ENCODE measurements around the gene YIPF1. TPM values are rescaled to one million over a fixed set of nuclear protein-coding genes. Genes with fewer than 3 reads are reported as not detected.

YIPF1 gene
- polyA plus RNA-seq, 3 donors, result 24.4 to 51.9 (median 42.1) TPM

DNA sequence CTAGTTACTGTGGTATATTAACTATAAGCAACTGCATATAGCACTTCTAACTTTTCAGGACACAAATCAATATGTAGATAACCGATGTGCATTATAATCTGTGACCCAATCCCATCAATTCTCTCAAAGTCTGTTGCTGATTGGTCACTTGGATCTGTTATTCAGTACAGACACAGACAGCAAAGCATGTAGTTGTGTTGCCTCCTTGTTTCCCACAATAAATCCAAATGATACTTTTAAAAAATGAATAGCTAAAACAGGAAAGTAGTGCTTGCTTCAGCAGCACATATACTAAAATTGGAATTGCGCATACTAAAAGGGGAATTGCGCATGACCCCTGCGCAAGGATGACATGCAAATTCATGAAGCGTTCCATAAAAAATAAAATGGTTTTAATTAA lies 79.6 kb downstream of the YIPF1 start:
- no peaks in the 10 kb centered on the region for H3K79me2 ChIP-seq (ENCODE audit: insufficient read depth, low read length)
- Mint-ChIP-seq H3K9me3 (no peaks in the 10 kb centered on the region), H3K4me1 (no peaks in the 10 kb centered on the region), H3K27me3 (ENCODE audit: low read depth in 3 of 3) (peaks cover 0 to 2% (median 0%) of the 10 kb centered on the region in 3 donors), H3K36me3 (peaks cover 61 to 86% of the 10 kb centered on the region in 2 donors), H3K27ac (no peak overlapping the region), H3K4me3 (no peak overlapping the region)
- TF ChIP-seq, protein P1, sequence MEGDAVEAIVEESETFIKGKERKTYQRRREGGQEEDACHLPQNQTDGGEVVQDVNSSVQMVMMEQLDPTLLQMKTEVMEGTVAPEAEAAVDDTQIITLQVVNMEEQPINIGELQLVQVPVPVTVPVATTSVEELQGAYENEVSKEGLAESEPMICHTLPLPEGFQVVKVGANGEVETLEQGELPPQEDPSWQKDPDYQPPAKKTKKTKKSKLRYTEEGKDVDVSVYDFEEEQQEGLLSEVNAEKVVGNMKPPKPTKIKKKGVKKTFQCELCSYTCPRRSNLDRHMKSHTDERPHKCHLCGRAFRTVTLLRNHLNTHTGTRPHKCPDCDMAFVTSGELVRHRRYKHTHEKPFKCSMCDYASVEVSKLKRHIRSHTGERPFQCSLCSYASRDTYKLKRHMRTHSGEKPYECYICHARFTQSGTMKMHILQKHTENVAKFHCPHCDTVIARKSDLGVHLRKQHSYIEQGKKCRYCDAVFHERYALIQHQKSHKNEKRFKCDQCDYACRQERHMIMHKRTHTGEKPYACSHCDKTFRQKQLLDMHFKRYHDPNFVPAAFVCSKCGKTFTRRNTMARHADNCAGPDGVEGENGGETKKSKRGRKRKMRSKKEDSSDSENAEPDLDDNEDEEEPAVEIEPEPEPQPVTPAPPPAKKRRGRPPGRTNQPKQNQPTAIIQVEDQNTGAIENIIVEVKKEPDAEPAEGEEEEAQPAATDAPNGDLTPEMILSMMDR (IDR thresholded peaks at IDR 0.05), result no peak
- H2AFZ ChIP-seq (ENCODE audit: insufficient read depth, low read depth, low read length, poor library complexity, severe bottlenecking), result no peak overlapping the region
- H3K9ac ChIP-seq (ENCODE audit: insufficient read depth, low read length, poor library complexity, severe bottlenecking), result no peak overlapping the region
- no peak overlapping the region for H3K4me2 ChIP-seq (replicated peaks; ENCODE audit: extremely low read depth, low read length, poor library complexity, severe bottlenecking)
- no peaks in the 10 kb centered on the region for H3K9me3 ChIP-seq (replicated peaks in 1 of 2; ENCODE audit: control insufficient read depth in 1 of 2, insufficient read depth in 1 of 2, low read length in 2 of 2)
- intact Hi-C loops (cut with micrococcal nuclease), result no loop called here
- H3K4me3 ChIP-seq (replicated peaks in 1 of 3; ENCODE audit: low read depth in 2 of 3, low read length in 3 of 3), result no peak overlapping the region
- no peaks in the 10 kb centered on the region for H3K4me1 ChIP-seq (ENCODE audit: control insufficient read depth in 1 of 2, insufficient read depth in 2 of 2, low read length in 2 of 2)
- H3K27me3 ChIP-seq (ENCODE audit: control insufficient read depth in 2 of 2, insufficient read depth in 2 of 2, low read length in 2 of 2), result no peaks in the 10 kb centered on the region
- H3K27ac ChIP-seq (ENCODE audit: low read depth in 1 of 2, low read length in 2 of 2), result no peak overlapping the region
- WGBS (ENCODE audit: insufficient coverage), result no CpG with 5 or more reads among the region's 5 CpGs
- H3K36me3 ChIP-seq (replicated peaks in 1 of 2; ENCODE audit: control insufficient read depth in 1 of 2, insufficient read depth in 2 of 2, low read length in 2 of 2), result peaks cover 21 to 69% of the 10 kb centered on the region in 2 donors
- H4K20me1 ChIP-seq (ENCODE audit: insufficient read depth, low read length), result no peaks in the 10 kb centered on the region
- DNase-seq, result no peak

DNA sequence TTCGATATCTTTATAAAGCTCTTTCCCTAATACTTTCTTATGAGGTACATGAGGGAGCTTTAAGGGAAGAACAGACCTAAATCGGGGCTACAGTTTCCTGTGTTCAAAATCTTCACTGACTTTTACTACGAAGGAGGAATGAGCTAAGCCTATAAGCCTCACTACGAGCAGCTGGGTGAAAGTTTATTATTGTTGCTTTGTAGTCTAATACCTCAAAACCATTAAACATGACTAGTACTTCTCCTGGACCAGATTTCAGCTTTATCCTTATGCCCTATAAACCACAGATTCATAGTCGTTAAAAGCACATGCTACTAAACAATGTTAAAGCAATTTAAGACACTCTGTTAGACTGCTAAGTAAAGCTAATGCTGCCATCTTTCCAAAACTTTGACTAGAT lies 81.7 kb downstream of the YIPF1 start:
- H3K9me3 Mint-ChIP-seq, result no peaks in the 10 kb centered on the region
- H3K4me1 ChIP-seq (ENCODE audit: control insufficient read depth in 1 of 2, insufficient read depth in 2 of 2, low read length in 2 of 2), result no peaks in the 10 kb centered on the region
- intact Hi-C loops (cut with micrococcal nuclease), result no loop called here
- peaks cover 56 to 82% of the 10 kb centered on the region in 2 donors for H3K36me3 Mint-ChIP-seq
- no peak overlapping the region for H3K4me2 ChIP-seq (replicated peaks; ENCODE audit: extremely low read depth, low read length, poor library complexity, severe bottlenecking)
- no peak overlapping the region for H2AFZ ChIP-seq (ENCODE audit: insufficient read depth, low read depth, low read length, poor library complexity, severe bottlenecking)
- no peaks in the 10 kb centered on the region for H4K20me1 ChIP-seq (ENCODE audit: insufficient read depth, low read length)
- DNase-seq, result no peak
- H3K27ac Mint-ChIP-seq, result no peak overlapping the region
- H3K4me3 Mint-ChIP-seq, result no peak overlapping the region
- peaks cover 32 to 85% of the 10 kb centered on the region in 2 donors for H3K36me3 ChIP-seq (replicated peaks in 1 of 2; ENCODE audit: control insufficient read depth in 1 of 2, insufficient read depth in 2 of 2, low read length in 2 of 2)
- no peak overlapping the region for H3K9ac ChIP-seq (ENCODE audit: insufficient read depth, low read length, poor library complexity, severe bottlenecking)
- H3K27me3 ChIP-seq (ENCODE audit: control insufficient read depth in 2 of 2, insufficient read depth in 2 of 2, low read length in 2 of 2), result no peaks in the 10 kb centered on the region
- no peaks in the 10 kb centered on the region for H3K79me2 ChIP-seq (ENCODE audit: insufficient read depth, low read length)
- peaks cover 0 to 2% (median 0%) of the 10 kb centered on the region in 3 donors for H3K27me3 Mint-ChIP-seq (ENCODE audit: low read depth in 3 of 3)
- WGBS (ENCODE audit: insufficient coverage), result 100% methylated on average over 1 of the region's 5 CpGs
- no peaks in the 10 kb centered on the region for H3K4me1 Mint-ChIP-seq
- H3K9me3 ChIP-seq (replicated peaks in 1 of 2; ENCODE audit: control insufficient read depth in 1 of 2, insufficient read depth in 1 of 2, low read length in 2 of 2), result no peaks in the 10 kb centered on the region
- no peak overlapping the region for H3K4me3 ChIP-seq (replicated peaks in 1 of 3; ENCODE audit: low read depth in 2 of 3, low read length in 3 of 3)
- H3K27ac ChIP-seq (ENCODE audit: low read depth in 1 of 2, low read length in 2 of 2), result no peak overlapping the region
- TF ChIP-seq, protein P1 (IDR thresholded peaks at IDR 0.05), result no peak
